HEK293 (cell line): ENCODE data around the gene AUH.

Source experiments
- CTCF ChIA-PET: fragments of 350-600 bp; formaldehyde crosslinking; extraction: SDS; loops from one replicate; lab custom pipeline; 2021; ENCODE audit warnings: antibody characterized with exemption; lab: Yijun Ruan, JAX
- POLR2A ChIA-PET: fragments of 300-600 bp; formaldehyde crosslinking; extraction: SDS; loops from one replicate; lab custom pipeline; 2020; ENCODE audit warnings: antibody characterized with exemption, inconsistent platforms; lab: Yijun Ruan, JAX
- H3K27ac ChIP-seq: fragments of 200-500 bp; sonication (Bioruptor generic); 2 replicates; pipeline ENCODE4 v1.5.1; 2014; ENCODE audit warnings: low read depth, low read length, control low read depth, inconsistent platforms; ENCODE audit errors: extremely low read depth
- H3K36me3 ChIP-seq, 2 experiments: fragments of 200-500 bp in 1 of 2; sonication (Bioruptor generic) in 1 of 2; 1 replicate in 1 of 2; 2 replicates in 1 of 2; pipeline ENCODE4 v1.5.1; 2014 to 2017; ENCODE audit warnings: inconsistent platforms in 2 of 2, low read length in 2 of 2; ENCODE audit not compliant: control insufficient read depth in 2 of 2, insufficient read depth in 1 of 2
- H3K4me1 ChIP-seq: fragments of 200-500 bp; sonication (Bioruptor generic); 2 replicates; pipeline ENCODE4 v1.5.1; 2014; ENCODE audit warnings: mild to moderate bottlenecking, low read length, inconsistent platforms; ENCODE audit not compliant: control insufficient read depth, insufficient read depth
- H3K4me3 ChIP-seq: 2 replicates; pipeline ENCODE4 v1.5.1; 2011; ENCODE audit warnings: low read depth, mild to moderate bottlenecking, control low read depth, low read length, moderate library complexity
- H3K9me3 ChIP-seq: fragments of 200-500 bp; sonication (Bioruptor generic); 2 replicates; pipeline ENCODE4 v1.5.1; 2014; ENCODE audit warnings: low read depth, low read length, inconsistent platforms; ENCODE audit not compliant: control insufficient read depth, insufficient read depth
- BCL6B ChIP-seq: fragments of 450-650 bp; formaldehyde crosslinking; IDR thresholded peaks from 2 replicates; pipeline ENCODE4 v1.5.1; 2017; ENCODE audit warnings: missing biosample characterization, missing genetic modification characterization
- MZF1 ChIP-seq: fragments of 450-650 bp; formaldehyde crosslinking; IDR thresholded peaks from 2 replicates; pipeline ENCODE4 v1.5.1; 2017; ENCODE audit warnings: missing biosample characterization, missing genetic modification characterization, borderline replicate concordance
- ZBTB17 ChIP-seq: fragments of 450-650 bp; formaldehyde crosslinking; IDR thresholded peaks from 2 replicates; pipeline ENCODE4 v1.5.1; 2016; ENCODE audit warnings: missing biosample characterization, missing genetic modification characterization
- ZEB2 ChIP-seq: fragments of 450-650 bp; formaldehyde crosslinking; IDR thresholded peaks from 2 replicates; pipeline ENCODE4 v1.5.1; 2016; ENCODE audit warnings: missing biosample characterization, missing genetic modification characterization
- ZNF324 ChIP-seq: fragments of 450-650 bp; formaldehyde crosslinking; IDR thresholded peaks from 2 replicates; pipeline ENCODE4 v1.5.1; 2016; ENCODE audit warnings: missing biosample characterization, missing genetic modification characterization
- ZNF350 ChIP-seq: fragments of 450-650 bp; formaldehyde crosslinking; IDR thresholded peaks from 2 replicates; pipeline ENCODE4 v1.5.0; 2017; ENCODE audit warnings: missing biosample characterization, mild to moderate bottlenecking, missing genetic modification characterization
- ZNF449 ChIP-seq: fragments of 450-650 bp; formaldehyde crosslinking; IDR thresholded peaks from 2 replicates; pipeline ENCODE4 v1.5.1; 2017; ENCODE audit warnings: missing biosample characterization, mild to moderate bottlenecking, missing genetic modification characterization, moderate library complexity
- ZNF521 ChIP-seq: fragments of 450-650 bp; formaldehyde crosslinking; IDR thresholded peaks from 2 replicates; pipeline ENCODE4 v1.5.1; 2017; ENCODE audit warnings: missing biosample characterization, mild to moderate bottlenecking, missing genetic modification characterization
- ZNF529 ChIP-seq: fragments of 450-650 bp; formaldehyde crosslinking; IDR thresholded peaks from 2 replicates; pipeline ENCODE4 v1.5.1; 2017; ENCODE audit warnings: missing genetic modification characterization, missing biosample characterization; ENCODE audit not compliant: insufficient replicate concordance
- ZNF777 ChIP-seq: fragments of 450-650 bp; formaldehyde crosslinking; IDR thresholded peaks from 2 replicates; pipeline ENCODE4 v1.5.1; 2017; ENCODE audit warnings: missing biosample characterization, missing genetic modification characterization, borderline replicate concordance
- ZSCAN23 ChIP-seq: fragments of 450-650 bp; formaldehyde crosslinking; IDR thresholded peaks from 2 replicates; pipeline ENCODE4 v1.5.1; 2016; ENCODE audit warnings: missing biosample characterization, missing genetic modification characterization
- ZSCAN30 ChIP-seq: fragments of 450-650 bp; IDR thresholded peaks from 2 replicates; pipeline ENCODE4 v1.5.1; 2018; ENCODE audit warnings: missing biosample characterization, mild to moderate bottlenecking, missing genetic modification characterization, moderate library complexity
- TF ChIP-seq, protein P1 (sequence below): fragments of 450-650 bp; formaldehyde crosslinking; IDR thresholded peaks from 2 replicates; pipeline ENCODE4 v1.5.1; 2016; ENCODE audit warnings: missing biosample characterization, missing genetic modification characterization
- TF ChIP-seq, protein P2 (sequence below): fragments of 450-650 bp; formaldehyde crosslinking; IDR thresholded peaks from 2 replicates; pipeline ENCODE4 v1.5.1; 2016; ENCODE audit warnings: missing biosample characterization, missing genetic modification characterization
- TF ChIP-seq, protein P3 (sequence below): fragments of 450-650 bp; IDR thresholded peaks from 2 replicates; pipeline ENCODE4 v1.5.1; 2018; ENCODE audit warnings: missing biosample characterization, mild to moderate bottlenecking, missing genetic modification characterization

The AUH gene

GRCh38 chr9:91320299-91320698, 41.4 kb downstream of the AUH start:
- POLR2A ChIA-PET, result no interaction called here
- CTCF ChIA-PET, result interaction anchor here (0.6 to 0.9 kb wide), 2 partner anchors 335 to 603 kb away, joined by 3 read pairs; no protein-coding TSS in a partner anchor
- H3K4me3 ChIP-seq, result no peak overlapping the region
- no peaks in the 10 kb centered on the region for H3K9me3 ChIP-seq
- TF ChIP-seq, protein P1, sequence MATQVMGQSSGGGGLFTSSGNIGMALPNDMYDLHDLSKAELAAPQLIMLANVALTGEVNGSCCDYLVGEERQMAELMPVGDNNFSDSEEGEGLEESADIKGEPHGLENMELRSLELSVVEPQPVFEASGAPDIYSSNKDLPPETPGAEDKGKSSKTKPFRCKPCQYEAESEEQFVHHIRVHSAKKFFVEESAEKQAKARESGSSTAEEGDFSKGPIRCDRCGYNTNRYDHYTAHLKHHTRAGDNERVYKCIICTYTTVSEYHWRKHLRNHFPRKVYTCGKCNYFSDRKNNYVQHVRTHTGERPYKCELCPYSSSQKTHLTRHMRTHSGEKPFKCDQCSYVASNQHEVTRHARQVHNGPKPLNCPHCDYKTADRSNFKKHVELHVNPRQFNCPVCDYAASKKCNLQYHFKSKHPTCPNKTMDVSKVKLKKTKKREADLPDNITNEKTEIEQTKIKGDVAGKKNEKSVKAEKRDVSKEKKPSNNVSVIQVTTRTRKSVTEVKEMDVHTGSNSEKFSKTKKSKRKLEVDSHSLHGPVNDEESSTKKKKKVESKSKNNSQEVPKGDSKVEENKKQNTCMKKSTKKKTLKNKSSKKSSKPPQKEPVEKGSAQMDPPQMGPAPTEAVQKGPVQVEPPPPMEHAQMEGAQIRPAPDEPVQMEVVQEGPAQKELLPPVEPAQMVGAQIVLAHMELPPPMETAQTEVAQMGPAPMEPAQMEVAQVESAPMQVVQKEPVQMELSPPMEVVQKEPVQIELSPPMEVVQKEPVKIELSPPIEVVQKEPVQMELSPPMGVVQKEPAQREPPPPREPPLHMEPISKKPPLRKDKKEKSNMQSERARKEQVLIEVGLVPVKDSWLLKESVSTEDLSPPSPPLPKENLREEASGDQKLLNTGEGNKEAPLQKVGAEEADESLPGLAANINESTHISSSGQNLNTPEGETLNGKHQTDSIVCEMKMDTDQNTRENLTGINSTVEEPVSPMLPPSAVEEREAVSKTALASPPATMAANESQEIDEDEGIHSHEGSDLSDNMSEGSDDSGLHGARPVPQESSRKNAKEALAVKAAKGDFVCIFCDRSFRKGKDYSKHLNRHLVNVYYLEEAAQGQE (tag by site-specific recombination), result no peak
- TF ChIP-seq ZNF449 (tag by site-specific recombination), result no peak
- TF ChIP-seq, all 188 proteins: peak for 0
- H3K36me3 ChIP-seq, result no peaks in the 10 kb centered on the region
- no peaks in the 10 kb centered on the region for H3K4me1 ChIP-seq
- H3K27ac ChIP-seq, result no peak overlapping the region

- H3K4me3 ChIP-seq, result no peak overlapping the region
- H3K4me1 ChIP-seq, result no peaks in the 10 kb centered on the region
- no peaks in the 10 kb centered on the region for H3K9me3 ChIP-seq
- H3K27ac ChIP-seq, result no peak overlapping the region
- ChIA-PET CTCF (interaction anchor here (0.6 to 1.2 kb wide), 2 partner anchors 19 to 420 kb away, joined by 3 read pairs; no protein-coding TSS in a partner anchor), POLR2A (no interaction called here)
- no peaks in the 10 kb centered on the region for H3K36me3 ChIP-seq
- no peak for TF ChIP-seq ZBTB17
- TF ChIP-seq, protein P2, sequence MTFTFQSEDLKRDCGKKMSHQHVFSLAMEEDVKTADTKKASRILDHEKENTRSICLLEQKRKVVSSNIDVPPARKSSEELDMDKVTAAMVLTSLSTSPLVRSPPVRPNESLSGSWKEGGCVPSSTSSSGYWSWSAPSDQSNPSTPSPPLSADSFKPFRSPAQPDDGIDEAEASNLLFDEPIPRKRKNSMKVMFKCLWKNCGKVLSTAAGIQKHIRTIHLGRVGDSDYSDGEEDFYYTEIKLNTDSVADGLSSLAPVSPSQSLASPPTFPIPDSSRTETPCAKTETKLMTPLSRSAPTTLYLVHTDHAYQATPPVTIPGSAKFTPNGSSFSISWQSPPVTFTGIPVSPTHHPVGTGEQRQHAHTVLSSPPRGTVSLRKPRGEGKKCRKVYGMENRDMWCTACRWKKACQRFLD (tag by site-specific recombination), result no peak
- TF ChIP-seq ZNF529, result no peak
- no peak for TF ChIP-seq ZSCAN30 (tag by site-specific recombination)
- TF ChIP-seq BCL6B (tag by site-specific recombination), result no peak
- TF ChIP-seq ZNF521 (tag by site-specific recombination), result no peak
- TF ChIP-seq, protein P3, sequence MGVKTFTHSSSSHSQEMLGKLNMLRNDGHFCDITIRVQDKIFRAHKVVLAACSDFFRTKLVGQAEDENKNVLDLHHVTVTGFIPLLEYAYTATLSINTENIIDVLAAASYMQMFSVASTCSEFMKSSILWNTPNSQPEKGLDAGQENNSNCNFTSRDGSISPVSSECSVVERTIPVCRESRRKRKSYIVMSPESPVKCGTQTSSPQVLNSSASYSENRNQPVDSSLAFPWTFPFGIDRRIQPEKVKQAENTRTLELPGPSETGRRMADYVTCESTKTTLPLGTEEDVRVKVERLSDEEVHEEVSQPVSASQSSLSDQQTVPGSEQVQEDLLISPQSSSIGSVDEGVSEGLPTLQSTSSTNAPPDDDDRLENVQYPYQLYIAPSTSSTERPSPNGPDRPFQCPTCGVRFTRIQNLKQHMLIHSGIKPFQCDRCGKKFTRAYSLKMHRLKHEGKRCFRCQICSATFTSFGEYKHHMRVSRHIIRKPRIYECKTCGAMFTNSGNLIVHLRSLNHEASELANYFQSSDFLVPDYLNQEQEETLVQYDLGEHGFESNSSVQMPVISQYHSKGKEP (tag by site-specific recombination), result no peak
- TF ChIP-seq ZNF777 (tag by site-specific recombination), result no peak
- TF ChIP-seq MZF1 (tag by site-specific recombination), result no peak
- TF ChIP-seq ZSCAN23, result no peak
- no peak for TF ChIP-seq ZNF350
- no peak for TF ChIP-seq ZNF324 (tag by site-specific recombination)
- TF ChIP-seq ZEB2, result no peak
Observed at GRCh38 chr9:91316093-91316492, 45.6 kb downstream of the AUH start.
